ENCODE measurements around the gene STMN3.

DNA sequence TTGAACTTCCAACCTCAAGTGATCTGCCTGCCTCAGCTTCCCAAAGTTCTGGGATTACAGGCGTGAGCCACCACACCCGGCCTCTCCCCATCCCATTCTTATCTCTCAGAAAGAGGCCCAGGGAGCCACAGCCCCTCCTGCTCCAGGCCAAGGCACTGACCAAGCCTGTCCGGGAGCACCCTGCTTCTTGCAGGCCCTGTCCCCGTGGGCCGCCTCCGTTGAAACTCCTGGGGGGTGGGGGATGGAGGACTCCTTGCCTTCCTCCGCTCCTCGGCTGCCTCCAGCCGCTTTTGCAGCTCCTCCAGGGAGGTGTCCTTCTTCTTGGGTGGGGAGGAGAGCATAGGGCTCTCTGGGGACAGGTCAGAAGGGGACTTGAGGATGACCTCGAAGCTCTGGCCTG is 9.7 kb downstream of the STMN3 start:
- no peak for TF ChIP-seq POLR2A (IDR thresholded peaks at IDR 0.05)
- TF ChIP-seq, protein P1, sequence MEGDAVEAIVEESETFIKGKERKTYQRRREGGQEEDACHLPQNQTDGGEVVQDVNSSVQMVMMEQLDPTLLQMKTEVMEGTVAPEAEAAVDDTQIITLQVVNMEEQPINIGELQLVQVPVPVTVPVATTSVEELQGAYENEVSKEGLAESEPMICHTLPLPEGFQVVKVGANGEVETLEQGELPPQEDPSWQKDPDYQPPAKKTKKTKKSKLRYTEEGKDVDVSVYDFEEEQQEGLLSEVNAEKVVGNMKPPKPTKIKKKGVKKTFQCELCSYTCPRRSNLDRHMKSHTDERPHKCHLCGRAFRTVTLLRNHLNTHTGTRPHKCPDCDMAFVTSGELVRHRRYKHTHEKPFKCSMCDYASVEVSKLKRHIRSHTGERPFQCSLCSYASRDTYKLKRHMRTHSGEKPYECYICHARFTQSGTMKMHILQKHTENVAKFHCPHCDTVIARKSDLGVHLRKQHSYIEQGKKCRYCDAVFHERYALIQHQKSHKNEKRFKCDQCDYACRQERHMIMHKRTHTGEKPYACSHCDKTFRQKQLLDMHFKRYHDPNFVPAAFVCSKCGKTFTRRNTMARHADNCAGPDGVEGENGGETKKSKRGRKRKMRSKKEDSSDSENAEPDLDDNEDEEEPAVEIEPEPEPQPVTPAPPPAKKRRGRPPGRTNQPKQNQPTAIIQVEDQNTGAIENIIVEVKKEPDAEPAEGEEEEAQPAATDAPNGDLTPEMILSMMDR (IDR thresholded peaks at IDR 0.05): no peak

All from thyroid gland (tissue), 4 donors.